Measurements from ENCODE around the gene NLGN1.

The NLGN1 gene

GRCh38 chr3:173676094-173676493 lies 278.6 kb downstream of the NLGN1 start:
- Histone ChIP-seq H3K27me3 (replicated peaks; ENCODE audit: control insufficient read depth, insufficient read depth, low read length) (no peaks in the 10 kb centered on the region), H3K36me3 (ENCODE audit: control insufficient read depth, insufficient read depth, low read length) (no peaks in the 10 kb centered on the region), H3K4me3 (replicated peaks; ENCODE audit: low read depth, low read length) (no peak overlapping the region)
- TF ChIP-seq, protein P1, sequence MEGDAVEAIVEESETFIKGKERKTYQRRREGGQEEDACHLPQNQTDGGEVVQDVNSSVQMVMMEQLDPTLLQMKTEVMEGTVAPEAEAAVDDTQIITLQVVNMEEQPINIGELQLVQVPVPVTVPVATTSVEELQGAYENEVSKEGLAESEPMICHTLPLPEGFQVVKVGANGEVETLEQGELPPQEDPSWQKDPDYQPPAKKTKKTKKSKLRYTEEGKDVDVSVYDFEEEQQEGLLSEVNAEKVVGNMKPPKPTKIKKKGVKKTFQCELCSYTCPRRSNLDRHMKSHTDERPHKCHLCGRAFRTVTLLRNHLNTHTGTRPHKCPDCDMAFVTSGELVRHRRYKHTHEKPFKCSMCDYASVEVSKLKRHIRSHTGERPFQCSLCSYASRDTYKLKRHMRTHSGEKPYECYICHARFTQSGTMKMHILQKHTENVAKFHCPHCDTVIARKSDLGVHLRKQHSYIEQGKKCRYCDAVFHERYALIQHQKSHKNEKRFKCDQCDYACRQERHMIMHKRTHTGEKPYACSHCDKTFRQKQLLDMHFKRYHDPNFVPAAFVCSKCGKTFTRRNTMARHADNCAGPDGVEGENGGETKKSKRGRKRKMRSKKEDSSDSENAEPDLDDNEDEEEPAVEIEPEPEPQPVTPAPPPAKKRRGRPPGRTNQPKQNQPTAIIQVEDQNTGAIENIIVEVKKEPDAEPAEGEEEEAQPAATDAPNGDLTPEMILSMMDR (IDR thresholded peaks at IDR 0.05; ENCODE audit: insufficient read depth, low read length, poor library complexity, severe bottlenecking), result no peak
- DNase-seq (ENCODE audit: extremely low read depth, insufficient read length), result no peak

GRCh38 chr3:173681188-173681678 lies 283.7 kb downstream of the NLGN1 start:
- TF ChIP-seq, protein P1 (IDR thresholded peaks at IDR 0.05; ENCODE audit: insufficient read depth, low read length, poor library complexity, severe bottlenecking), result no peak
- H3K36me3 ChIP-seq (ENCODE audit: control insufficient read depth, insufficient read depth, low read length), result no peaks in the 10 kb centered on the region
- DNase-seq (ENCODE audit: extremely low read depth, insufficient read length), result no peak
- H3K27me3 ChIP-seq (replicated peaks; ENCODE audit: control insufficient read depth, insufficient read depth, low read length), result no peaks in the 10 kb centered on the region
- H3K4me3 ChIP-seq (replicated peaks; ENCODE audit: low read depth, low read length), result no peak overlapping the region

DNA sequence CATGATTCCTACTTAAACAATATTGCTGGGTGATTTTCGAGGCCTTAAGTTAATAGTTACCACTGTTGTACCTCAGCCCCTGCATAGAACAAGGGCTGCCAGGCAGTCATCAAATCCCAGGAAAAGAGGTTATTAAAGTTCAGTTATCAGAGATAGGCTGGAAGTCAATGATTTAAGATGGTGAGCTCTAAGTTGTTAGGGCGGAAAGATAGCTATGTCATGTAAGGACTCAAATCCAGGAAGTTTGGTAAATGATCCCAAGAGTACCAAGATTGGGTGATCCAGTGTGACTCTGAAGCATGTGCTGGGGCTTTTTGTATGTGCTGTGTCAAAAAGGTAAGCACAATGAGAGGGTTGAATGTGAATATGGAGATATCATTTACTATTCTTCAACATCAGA lies 287.9 kb downstream of the NLGN1 start:
- Histone ChIP-seq H3K4me3 (replicated peaks; ENCODE audit: low read depth, low read length) (no peak overlapping the region), H3K36me3 (ENCODE audit: control insufficient read depth, insufficient read depth, low read length) (no peaks in the 10 kb centered on the region), H3K27me3 (replicated peaks; ENCODE audit: control insufficient read depth, insufficient read depth, low read length) (no peaks in the 10 kb centered on the region)
- TF ChIP-seq, protein P1 (IDR thresholded peaks at IDR 0.05; ENCODE audit: insufficient read depth, low read length, poor library complexity, severe bottlenecking), result no peak
- no peak for DNase-seq (ENCODE audit: extremely low read depth, insufficient read length)

DNA sequence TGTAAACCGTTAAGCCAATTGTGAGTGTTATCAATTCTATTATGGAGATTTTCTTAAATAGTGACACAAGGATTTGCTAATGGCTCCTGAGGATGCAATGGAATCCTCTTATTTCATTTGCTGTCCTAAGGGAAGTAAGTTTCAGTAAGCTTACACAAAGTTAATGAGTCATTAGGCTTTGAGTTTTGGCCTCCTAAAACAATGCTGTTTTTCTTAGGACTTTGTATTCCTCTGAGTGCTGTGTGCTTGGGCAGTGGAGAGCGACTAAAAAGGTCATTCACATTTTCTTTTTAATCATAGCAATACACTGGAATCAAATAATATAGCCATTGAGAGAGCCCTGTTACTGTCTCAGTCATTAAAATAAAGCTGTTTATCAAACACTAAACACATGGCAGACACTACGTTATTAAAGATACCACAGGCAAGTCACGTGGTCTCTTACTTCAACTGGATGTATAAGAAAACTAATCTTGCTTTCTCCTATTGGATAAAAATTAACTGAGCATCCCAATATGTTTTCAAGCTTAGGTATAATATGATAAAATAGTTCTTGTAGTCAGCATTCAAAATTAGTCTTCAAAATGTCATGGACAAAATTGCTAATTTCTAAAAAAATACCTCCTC lies 290.8 kb downstream of the NLGN1 start:
- TF ChIP-seq, protein P1 (IDR thresholded peaks at IDR 0.05; ENCODE audit: insufficient read depth, low read length, poor library complexity, severe bottlenecking), result no peak
- Histone ChIP-seq H3K27me3 (replicated peaks; ENCODE audit: control insufficient read depth, insufficient read depth, low read length) (no peaks in the 10 kb centered on the region), H3K36me3 (ENCODE audit: control insufficient read depth, insufficient read depth, low read length) (no peaks in the 10 kb centered on the region), H3K4me3 (replicated peaks; ENCODE audit: low read depth, low read length) (no peak overlapping the region)
- no peak for DNase-seq (ENCODE audit: extremely low read depth, insufficient read length)

DNA sequence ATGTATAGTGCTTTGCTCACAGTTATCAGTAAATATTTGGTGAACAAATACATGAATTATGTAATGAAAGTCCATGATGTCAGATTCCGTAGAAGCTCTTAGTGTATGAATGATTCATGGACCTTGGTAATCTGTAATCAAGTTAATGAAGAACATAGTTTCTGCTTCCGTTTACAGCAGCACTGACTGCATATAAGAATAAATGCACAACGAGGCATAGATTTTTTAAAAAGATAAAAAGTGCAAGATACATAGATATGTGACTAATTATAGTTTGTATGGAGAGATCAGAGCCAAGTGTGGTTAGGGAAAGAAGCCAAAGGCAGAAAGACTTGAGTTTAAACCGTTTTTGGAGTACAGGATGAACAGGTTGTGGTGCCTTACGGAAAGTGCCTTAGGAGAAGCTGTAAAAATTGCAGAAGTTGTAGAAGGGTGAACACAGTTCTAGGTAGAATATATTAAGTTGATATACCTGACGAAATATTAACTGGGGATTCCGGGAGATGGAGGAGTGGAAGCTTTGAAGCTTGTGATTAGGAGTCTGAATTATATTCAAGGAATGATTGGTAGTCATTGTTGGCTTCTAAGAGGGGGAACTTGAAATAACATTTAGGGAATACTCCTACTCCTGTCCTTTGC lies 293.1 kb downstream of the NLGN1 start:
- no peak overlapping the region for H3K4me3 ChIP-seq (replicated peaks; ENCODE audit: low read depth, low read length)
- TF ChIP-seq, protein P1 (IDR thresholded peaks at IDR 0.05; ENCODE audit: insufficient read depth, low read length, poor library complexity, severe bottlenecking), result no peak
- no peaks in the 10 kb centered on the region for H3K36me3 ChIP-seq (ENCODE audit: control insufficient read depth, insufficient read depth, low read length)
- DNase-seq (ENCODE audit: extremely low read depth, insufficient read length), result no peak
- no peaks in the 10 kb centered on the region for H3K27me3 ChIP-seq (replicated peaks; ENCODE audit: control insufficient read depth, insufficient read depth, low read length)

Data from GM06990 (cell line).